HFFc6 (cell line): Measurements from ENCODE around the gene LRP1B. TPM values are rescaled to one million over a fixed set of nuclear protein-coding genes. Genes with fewer than 3 reads are reported as not detected.

Experiments used
- DNase-seq: peaks from one replicate; pipeline ENCODE4 v3.0.0-alpha.2; 2018
- H3K27ac Mint-ChIP-seq: 2 replicates; pipeline ENCODE4 v1.8.0; 2020; ENCODE audit warnings: mild to moderate bottlenecking, mixed read lengths
- H3K27me3 Mint-ChIP-seq: 2 replicates; pipeline ENCODE4 v1.8.0; 2021; ENCODE audit warnings: mild to moderate bottlenecking, moderate library complexity, mixed read lengths; ENCODE audit not compliant: insufficient read depth
- H3K36me3 Mint-ChIP-seq: 2 replicates; pipeline ENCODE4 v1.8.0; 2021; ENCODE audit warnings: low read depth, mixed read lengths
- H3K4me1 Mint-ChIP-seq: 2 replicates; pipeline ENCODE4 v1.8.0; 2020; ENCODE audit warnings: low read depth, mixed read lengths
- H3K4me3 Mint-ChIP-seq: 2 replicates; pipeline ENCODE4 v1.8.0; 2020; ENCODE audit warnings: mild to moderate bottlenecking, moderate library complexity, mixed read lengths
- H3K9me3 Mint-ChIP-seq: 2 replicates; pipeline ENCODE4 v1.8.0; 2020; ENCODE audit warnings: mild to moderate bottlenecking, mixed read lengths
- CTCF ChIP-seq: fragments of 200-600 bp; sonication (generic); IDR thresholded peaks from 2 replicates; pipeline ENCODE4 v1.5.0; 2021; ENCODE audit warnings: antibody characterized with exemption, mild to moderate bottlenecking
- total RNA-seq, 6 experiments: library from RNA; stranded (reverse); fragmentation: NEBNext Ultra II Directional; extraction: Animal tissue kit (Norgen Biotek cat#: 25700); gene quantifications; 2 replicates in 1 of 6; 3 replicates in 5 of 6; pipeline ENCODE4 v1.2.3, GENCODE V29; 2021

LRP1B gene
- total RNA-seq, 6 experiments from 2014 or later, result not detected

- TF ChIP-seq CTCF, result no peak
- DNase-seq, result no peak
- Mint-ChIP-seq H3K9me3 (peaks cover 20% of the 10 kb centered on the region), H3K27me3 (no peaks in the 10 kb centered on the region), H3K27ac (no peak overlapping the region), H3K4me3 (no peak overlapping the region), H3K4me1 (no peaks in the 10 kb centered on the region), H3K36me3 (no peaks in the 10 kb centered on the region)
Observed at GRCh38 chr2:141889788-141890187, 241.0 kb downstream of the LRP1B start.

- H3K4me3 Mint-ChIP-seq, result no peak overlapping the region
- H3K27ac Mint-ChIP-seq, result no peak overlapping the region
- no peak for TF ChIP-seq CTCF
- H3K27me3 Mint-ChIP-seq, result no peaks in the 10 kb centered on the region
- H3K36me3 Mint-ChIP-seq, result no peaks in the 10 kb centered on the region
- H3K4me1 Mint-ChIP-seq, result no peaks in the 10 kb centered on the region
- no peak for DNase-seq
- H3K9me3 Mint-ChIP-seq, result peaks cover 25% of the 10 kb centered on the region
Observed at GRCh38 chr2:141888987-141889555, 241.7 kb downstream of the LRP1B start.

DNA sequence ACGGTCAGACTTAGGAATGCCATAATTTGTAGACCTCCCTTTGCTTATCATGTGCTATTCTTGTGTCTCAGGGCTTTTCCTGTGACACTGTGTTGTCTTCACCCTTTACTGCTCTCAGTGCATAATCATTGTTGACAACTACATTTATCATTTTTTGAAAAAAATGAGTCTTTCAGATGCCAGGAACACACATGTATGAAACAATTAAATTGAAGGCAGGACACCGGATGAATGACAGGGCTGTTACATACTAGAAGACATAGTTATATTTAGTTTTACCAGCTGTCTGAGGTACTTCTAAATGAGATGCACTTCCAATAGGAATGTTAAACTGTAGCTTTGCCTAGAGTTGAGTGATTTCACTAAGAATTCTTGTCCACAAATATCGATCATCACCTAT lies 243.5 kb downstream of the LRP1B start:
- Mint-ChIP-seq H3K4me3 (no peak overlapping the region), H3K4me1 (no peaks in the 10 kb centered on the region), H3K27ac (no peak overlapping the region), H3K27me3 (no peaks in the 10 kb centered on the region), H3K36me3 (no peaks in the 10 kb centered on the region), H3K9me3 (peaks cover 25% of the 10 kb centered on the region)
- no peak for TF ChIP-seq CTCF
- DNase-seq, result no peak

- no peak overlapping the region for H3K4me3 Mint-ChIP-seq
- H3K36me3 Mint-ChIP-seq, result no peaks in the 10 kb centered on the region
- no peaks in the 10 kb centered on the region for H3K27me3 Mint-ChIP-seq
- H3K27ac Mint-ChIP-seq, result no peak overlapping the region
- no peaks in the 10 kb centered on the region for H3K4me1 Mint-ChIP-seq
- no peak for TF ChIP-seq CTCF
- H3K9me3 Mint-ChIP-seq, result peaks cover 16% of the 10 kb centered on the region
- DNase-seq, result no peak
Observed at GRCh38 chr2:141878016-141878415, 252.8 kb downstream of the LRP1B start.

DNA sequence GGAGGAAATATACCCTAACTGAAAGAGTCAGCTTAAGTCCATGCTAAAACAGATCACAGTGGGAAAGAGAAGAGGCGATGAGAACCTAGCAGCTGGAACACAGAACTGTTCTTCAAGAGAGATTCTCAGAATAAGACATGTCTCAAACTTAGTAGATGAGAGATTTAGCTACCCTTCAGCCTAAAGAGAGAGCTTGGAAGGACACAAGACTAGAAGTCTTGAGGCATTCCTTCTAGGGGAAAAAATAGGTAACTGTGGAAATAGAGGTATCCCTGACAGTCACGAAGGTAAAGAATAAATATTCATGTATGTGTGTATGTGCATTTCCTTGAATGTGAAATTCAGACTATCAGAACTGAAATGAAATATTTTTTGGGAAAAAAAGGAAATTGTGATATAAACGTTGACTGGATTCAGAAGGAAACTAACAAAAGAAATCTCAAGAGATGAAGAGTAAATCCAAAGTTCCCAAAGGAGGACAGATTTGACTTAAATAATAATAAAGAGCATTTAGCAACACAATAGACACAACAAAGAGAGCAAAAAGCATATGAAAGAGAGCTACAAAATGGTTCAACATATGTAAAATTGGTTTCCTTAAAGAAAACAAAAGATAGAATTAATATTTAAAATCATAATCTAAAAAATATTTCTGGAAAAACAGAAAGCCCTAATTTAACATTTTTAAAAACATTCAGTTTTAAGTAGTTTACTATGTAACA lies 258.7 kb downstream of the LRP1B start:
- no peak for TF ChIP-seq CTCF
- DNase-seq, result no peak
- no peaks in the 10 kb centered on the region for H3K27me3 Mint-ChIP-seq
- no peak overlapping the region for H3K4me3 Mint-ChIP-seq
- no peak overlapping the region for H3K27ac Mint-ChIP-seq
- peaks cover 25% of the 10 kb centered on the region for H3K9me3 Mint-ChIP-seq
- peaks cover 8% of the 10 kb centered on the region; the same call in 1 of the 2 replicates for H3K36me3 Mint-ChIP-seq
- no peaks in the 10 kb centered on the region for H3K4me1 Mint-ChIP-seq
